Stimulated activated CD4-positive, alpha-beta T cell treated with anti-CD3 and anti-CD28 coated beads, Interleukin-2, amount 100 ng/mL, for 24 hours (primary cell): ENCODE measurements around the gene SHROOM3.
"Not testable (repeated sequence)": the region's sequence is repeated elsewhere in the genome, so short reads cannot be mapped to it uniquely, and the experiment has no call there.

Experiments
- DNase-seq, 2 donors: peaks; one replicate each; pipeline ENCODE4 v3.0.0-alpha.2; 2020

The SHROOM3 gene

GRCh38 chr4:76600447-76600846 lies 165.4 kb downstream of the SHROOM3 start:
- no peak for DNase-seq

DNA sequence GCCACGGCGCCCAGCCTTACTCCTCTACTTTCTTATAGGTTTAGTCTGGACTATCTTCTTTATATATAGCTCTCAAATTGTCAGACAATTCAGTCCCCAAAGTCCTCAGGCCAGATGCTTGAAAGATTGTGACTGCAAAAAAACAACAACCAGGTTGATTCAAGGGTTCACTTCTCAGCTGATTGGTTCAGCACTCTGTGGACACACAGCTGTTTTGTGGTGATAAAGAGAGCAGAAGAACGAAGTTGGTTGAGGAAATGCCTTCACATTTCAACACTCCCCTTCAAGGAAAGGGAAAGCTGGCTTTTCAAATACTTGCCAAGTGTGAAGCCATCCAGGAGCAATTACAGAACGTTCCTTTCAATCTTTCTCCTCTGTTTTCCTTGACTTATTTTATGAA lies 166.8 kb downstream of the SHROOM3 start:
- DNase-seq, result no peak

- DNase-seq, result no peak
Observed at GRCh38 chr4:76605099-76605563, 170.1 kb downstream of the SHROOM3 start.

DNA sequence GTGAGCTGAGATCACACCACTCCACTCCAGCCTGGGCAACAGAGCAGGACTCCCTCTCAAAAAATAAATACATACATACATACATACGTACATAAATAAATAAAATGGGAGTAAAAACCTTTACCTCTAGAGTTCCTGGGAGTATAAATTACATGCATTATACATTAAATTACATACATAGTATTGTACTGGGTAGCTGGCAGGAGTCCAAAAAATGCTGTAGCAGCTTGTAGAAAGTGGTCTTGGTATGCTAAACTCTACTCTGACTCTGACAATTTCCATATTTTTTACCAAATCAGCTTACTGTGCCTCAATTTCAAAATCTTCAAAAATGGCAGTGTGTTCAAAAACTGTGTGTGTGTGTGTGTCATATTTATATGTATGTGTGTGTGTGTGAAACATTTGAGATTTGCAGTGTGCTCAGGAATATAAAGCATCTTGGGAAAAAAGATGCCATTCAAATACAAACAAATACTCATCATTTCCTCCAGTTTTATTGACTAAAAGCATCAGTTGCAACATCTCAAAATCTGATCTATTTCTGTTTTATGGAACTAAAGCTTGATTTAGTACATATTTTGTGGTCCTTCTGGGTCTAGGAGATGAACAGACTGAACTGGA lies 171.7 kb downstream of the SHROOM3 start:
- DNase-seq, result no peak

DNA sequence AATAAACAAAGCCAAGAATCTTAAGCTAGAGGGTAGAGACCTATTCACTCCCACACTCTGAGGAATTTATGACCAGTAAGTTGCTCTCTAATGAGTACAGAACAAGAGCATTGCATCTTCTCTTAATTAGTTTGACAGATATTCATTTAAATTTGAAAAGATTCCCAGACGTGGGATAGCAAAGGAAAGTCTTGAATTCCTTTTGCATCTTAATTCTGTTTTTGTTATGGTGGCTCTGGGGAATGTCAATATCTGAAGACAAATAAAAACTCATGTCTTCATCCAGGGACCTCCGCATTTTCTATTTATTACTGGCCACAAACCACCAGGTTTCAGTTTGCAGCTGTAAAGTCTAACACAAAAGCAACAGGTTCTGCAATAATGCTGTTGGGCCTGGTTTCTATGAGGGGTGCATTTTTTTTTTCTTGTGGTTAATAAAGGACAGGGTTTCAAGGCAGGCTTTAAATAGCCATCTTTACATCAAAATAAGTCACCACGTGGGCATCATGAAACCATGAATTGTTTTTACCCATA lies 172.3 kb downstream of the SHROOM3 start:
- DNase-seq, result no peak

DNA sequence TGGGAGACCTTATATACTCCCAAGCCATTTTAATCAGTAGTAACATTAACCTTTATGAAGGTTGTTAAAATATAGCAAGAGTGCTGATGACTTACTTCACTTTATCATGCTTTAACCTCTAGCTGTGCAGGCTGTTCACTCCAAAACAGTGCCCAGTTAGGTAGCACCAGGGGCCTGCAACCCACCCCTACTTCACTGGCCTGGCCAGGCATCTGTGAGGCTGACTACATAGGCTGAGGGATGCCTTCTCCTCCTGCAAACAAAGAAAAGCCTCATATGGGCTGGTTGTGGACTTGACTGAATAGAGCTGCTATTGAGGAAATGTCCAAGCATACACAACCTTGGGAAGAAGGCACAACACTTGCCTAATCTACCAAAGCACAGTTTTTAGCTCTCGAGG lies 172.8 kb downstream of the SHROOM3 start:
- DNase-seq, result no peak

DNA sequence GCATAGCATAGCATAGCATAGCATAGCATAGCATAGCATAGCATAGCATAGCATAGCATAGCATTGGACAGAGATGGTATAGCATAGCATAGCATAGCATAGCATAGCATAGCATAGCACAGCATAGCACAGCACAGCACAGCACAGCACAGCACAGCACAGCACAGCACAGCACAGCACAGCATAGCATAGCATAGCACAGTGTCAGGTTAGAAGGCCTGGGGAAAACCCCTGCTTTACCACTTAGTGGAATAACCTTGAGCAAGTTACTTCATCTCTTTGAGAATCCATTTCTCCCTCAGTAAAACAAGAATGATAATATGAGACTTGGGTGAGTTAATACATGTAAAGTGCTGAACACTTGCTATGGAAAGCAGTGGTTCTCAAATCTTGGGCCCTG lies 173.5 kb downstream of the SHROOM3 start:
- DNase-seq, result not testable (repeated sequence)

GRCh38 chr4:76610751-76611547 lies 175.9 kb downstream of the SHROOM3 start:
- DNase-seq, result no peak

DNA sequence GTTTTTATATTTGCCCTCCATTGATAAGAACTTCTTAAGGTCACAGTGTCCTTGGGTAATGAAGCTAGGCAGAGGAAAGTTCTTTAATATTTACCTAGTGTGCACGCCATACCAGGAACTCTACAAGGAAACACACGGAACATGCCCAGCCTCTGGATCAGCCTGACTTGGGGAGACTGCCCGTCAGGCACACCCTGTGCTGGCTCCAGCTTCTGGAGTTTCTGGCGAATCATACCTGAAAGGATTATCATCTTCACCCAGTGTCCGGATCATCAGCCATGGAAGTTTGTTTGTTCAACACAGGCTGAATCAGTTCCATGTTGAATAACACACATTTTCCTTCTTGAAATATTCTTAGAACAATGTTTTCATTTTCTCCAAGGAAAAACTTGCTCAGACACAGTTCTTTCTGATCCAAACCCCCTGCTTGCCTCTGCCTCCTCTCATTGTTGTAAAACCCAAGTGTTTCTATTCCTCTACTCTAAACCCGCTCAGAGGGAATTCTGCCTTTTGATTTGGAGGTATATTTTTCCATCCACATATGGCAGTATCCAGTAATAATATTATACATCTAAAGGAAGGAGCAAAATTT lies 176.7 kb downstream of the SHROOM3 start:
- DNase-seq, result no peak

- DNase-seq, result no peak
Observed at GRCh38 chr4:76614589-76614988, 179.6 kb downstream of the SHROOM3 start.

DNA sequence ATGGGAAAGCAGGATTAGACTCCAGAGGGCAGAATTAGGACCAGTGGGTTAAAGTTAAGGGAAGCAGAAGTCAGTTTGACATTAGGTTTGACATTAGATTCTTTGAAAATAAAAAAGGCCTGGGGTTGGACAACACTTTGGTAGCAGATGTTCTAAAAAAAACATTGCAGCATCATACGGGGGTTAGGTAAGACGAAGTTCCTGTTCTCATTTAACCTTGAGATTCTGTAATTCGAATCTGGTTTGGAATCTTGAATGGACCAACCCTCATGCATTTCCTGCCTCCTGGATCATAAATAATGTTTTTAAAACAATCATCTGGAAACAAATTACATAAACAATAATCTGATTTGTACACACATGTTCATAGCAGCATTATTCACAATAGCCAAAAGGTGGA lies 181.0 kb downstream of the SHROOM3 start:
- no peak for DNase-seq

DNA sequence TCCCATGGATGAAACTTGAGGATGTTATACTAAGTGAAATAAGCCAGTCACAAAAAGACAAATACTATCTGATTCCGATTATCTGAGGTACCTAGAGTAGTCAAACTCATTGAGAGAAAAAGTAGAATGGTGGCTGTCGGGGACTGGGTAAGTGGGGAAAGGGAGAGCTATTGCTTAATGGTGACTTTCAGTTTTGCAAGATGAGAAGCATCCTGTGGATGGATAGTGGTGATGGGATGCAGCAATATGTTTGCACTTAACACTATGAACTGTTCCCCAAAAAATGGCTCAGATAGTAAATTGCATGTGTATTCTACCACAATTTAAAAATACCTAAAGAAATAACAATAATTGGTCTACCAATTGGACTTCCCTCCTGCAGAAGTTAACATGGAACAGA lies 181.5 kb downstream of the SHROOM3 start:
- no peak for DNase-seq

DNA sequence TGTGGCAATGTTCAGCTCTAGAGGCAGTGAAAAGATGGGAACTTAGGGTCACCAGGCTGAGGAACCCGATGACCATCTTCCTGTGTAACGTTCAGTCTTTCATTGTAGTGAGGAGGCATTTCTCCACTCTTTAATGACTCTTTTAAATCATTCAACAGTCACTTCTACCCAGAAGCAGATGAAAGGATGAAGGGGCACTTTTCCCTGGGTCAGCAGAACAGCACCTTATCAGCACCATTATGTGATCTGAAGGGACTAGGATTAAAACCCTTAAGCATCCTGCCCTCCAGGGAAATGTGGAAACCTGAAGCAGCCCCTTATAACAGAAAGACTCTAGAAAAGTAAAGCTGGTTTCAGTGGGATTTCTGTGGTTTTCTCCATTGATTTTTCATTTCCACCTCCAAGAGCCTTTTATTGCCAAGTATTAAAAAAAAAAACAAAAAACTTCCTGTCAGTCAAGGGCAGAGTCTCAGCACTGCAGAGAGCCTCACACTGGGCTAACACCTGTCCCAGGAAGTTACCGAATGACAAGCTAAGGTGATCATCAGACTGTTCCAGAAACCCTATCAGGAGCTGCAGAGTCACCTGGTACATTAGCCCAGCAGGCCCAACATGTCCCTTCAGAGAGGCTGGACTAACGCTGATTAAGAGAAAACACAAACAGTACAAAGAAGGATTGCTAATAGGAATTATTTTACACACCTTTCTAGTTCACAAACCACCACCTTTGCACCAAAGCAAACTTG lies 185.9 kb downstream of the SHROOM3 start:
- no peak for DNase-seq

DNA sequence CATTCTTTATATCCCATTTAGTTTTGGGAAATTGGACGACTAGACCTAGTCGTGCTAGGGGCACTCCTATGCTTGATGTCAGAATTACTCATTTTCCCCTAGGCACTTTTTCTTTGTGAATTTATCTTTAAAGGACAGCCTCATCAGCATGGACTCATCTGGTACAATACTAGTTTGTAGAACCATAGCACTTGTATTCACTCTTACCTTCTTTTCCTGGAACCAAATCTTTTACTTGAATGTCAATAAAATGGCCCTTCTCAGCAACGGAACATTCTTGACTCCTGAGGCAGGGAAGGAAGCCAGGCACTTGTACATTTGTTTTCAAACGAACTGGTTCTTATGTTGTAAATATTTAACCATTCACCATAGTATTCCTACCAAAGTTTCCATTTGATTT lies 187.1 kb downstream of the SHROOM3 start:
- DNase-seq, result no peak

DNA sequence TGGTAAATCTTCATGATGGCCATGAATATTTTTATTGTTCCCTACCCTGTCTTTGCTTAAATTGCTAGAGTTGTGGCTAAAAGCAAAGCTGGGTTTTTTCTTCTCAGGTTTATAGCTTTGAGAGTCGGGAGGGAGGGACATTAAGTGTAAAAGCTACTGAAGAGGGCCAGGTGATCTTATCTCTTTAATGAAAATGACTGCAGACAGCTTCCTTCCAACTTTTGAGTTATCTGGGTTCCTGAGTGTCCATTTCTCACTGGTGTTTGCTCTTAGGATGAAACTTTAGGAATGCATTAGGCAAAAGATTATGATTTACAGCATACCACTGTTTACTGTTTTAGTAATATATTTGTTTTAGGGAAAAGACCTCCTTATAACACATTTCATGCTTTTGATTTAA lies 187.7 kb downstream of the SHROOM3 start:
- DNase-seq, result no peak

DNA sequence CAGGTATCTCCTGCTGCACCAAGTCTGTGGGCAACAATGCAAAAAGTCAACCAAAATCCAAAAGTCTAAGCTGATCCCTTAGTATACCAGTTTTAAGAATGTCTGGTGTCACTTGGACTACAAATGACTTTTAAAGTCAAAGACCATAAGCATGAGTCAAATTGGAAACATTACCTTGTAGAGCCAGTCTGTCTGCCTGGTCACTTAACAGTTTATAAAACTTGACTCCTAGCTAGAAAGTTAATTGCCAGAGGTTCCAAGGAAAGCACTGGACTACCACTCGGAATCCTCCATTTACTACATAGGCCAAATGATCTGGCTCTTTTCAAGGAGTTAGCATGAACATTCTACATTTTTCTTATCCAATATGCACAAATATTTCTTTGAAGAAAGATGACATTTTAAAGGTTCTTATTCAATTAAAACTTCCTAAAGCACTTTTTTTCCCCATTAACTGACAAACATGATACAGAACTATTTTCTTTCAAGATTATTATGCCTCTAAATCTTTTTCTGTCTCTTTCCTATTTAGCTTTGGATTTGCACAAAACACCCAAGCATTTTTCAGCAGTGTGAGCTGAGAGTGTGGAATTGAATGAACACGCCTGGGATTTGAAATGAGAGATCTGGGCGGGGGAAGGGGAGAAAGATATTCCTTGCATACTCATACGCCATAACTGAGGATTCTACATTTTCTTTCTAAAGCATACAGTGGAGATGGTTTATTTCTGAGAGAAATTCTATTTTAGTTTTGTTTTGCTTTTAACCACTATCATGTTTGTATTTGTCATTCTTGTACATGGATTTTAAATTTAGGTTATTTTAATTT lies 188.4 kb downstream of the SHROOM3 start:
- no peak for DNase-seq

DNA sequence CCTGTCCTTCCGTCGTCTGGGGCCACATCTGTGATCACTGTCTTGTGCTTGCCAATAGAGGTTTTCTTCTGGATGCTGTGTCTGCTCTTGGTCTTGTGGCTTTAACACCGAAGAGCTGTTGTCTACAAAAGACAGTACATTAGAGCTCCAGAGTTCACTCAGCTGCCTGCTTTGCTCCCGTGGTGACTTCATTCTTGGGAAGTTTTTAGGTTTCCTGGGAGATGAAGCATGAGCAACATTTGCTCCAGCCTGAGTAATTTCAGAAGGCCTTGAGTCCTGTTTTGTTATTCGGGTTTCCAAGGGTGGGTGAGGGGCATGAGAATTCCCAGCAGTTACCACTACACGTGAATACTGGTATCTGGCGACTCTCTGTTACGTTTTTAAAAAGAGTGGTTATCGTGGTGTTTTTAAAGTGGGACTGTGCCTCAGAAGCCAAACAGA lies 189.2 kb downstream of the SHROOM3 start:
- no peak for DNase-seq

- DNase-seq, result no peak
Observed at GRCh38 chr4:76624931-76625715, 190.1 kb downstream of the SHROOM3 start.

GRCh38 chr4:76626686-76627465 lies 191.8 kb downstream of the SHROOM3 start:
- no peak for DNase-seq

- no peak for DNase-seq
Observed at GRCh38 chr4:76628251-76628650, 193.2 kb downstream of the SHROOM3 start.
